HG03571 (cell line): Measurements from ENCODE around the gene HYLS1.
"Not testable (repeated sequence)": the region's sequence is repeated elsewhere in the genome, so short reads cannot be mapped to it uniquely, and the experiment has no call there.

Experiments used
- ATAC-seq: cut with Tn5 transposase; IDR thresholded peaks from one replicate; pipeline ENCODE4 v1.9.1; 2021; ENCODE audit not compliant: unreplicated experiment

HYLS1 gene

DNA sequence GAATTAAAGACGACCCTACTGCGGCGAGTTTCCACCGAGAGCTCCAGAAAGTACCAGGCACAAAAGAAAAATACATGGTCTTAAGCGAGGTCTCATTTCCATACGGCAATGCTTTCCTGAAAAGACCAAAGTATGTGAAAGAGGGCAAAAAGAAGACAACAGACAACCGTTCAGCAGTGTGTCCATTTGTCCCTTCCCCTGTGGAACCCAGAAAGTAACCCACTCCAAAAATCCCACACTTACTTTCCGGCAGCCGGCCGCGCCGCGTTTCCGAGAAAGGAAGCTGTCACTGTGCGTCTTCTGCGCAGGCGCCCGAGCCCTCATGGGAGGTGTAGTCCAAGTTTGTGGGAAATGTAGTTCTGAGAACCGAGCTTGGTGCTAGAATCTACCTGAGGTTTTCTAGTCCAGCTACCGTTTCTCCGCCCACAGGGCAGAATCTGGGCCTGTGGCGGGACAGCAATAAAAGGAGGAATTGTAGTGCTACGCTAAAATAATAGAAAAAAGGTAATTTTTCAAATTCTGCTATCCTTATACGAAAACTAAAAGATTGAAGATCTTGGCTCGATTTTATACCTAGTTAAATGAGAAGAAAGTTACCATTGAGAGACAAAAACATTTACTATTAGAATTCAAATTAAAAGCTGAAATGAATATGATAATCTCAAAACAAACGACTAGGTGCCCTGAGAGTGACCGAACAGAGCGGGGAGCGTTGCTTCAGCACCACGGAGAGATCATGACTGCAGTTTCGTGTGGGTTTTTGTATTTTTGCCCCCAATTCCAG lies 15.7 kb downstream of the HYLS1 start, which contains the start of gene PUS3:
PUS3 (minus strand) TSS at position 280 of the 784 bp plus-strand sequence. CDS start 6,922 bp downstream, outside the sequence.
- ATAC-seq = peak; percentile 97

GRCh38 chr11:125903711-125904659 lies 16.5 kb downstream of the HYLS1 start, which contains the start of gene DDX25:
Gene DDX25, plus strand, starts transcription at chr11:125904508. Its CDS starts 10 bp downstream, at chr11:125904518.
- no peak for ATAC-seq

- no peak for ATAC-seq
Measured at GRCh38 chr11:125904678-125905077, 17.2 kb downstream of the HYLS1 start.

- ATAC-seq = no peak
Measured at GRCh38 chr11:125910226-125910849, 22.9 kb downstream of the HYLS1 start.

GRCh38 chr11:125914601-125915000 lies 27.1 kb downstream of the HYLS1 start:
- ATAC-seq = not testable (repeated sequence)

DNA sequence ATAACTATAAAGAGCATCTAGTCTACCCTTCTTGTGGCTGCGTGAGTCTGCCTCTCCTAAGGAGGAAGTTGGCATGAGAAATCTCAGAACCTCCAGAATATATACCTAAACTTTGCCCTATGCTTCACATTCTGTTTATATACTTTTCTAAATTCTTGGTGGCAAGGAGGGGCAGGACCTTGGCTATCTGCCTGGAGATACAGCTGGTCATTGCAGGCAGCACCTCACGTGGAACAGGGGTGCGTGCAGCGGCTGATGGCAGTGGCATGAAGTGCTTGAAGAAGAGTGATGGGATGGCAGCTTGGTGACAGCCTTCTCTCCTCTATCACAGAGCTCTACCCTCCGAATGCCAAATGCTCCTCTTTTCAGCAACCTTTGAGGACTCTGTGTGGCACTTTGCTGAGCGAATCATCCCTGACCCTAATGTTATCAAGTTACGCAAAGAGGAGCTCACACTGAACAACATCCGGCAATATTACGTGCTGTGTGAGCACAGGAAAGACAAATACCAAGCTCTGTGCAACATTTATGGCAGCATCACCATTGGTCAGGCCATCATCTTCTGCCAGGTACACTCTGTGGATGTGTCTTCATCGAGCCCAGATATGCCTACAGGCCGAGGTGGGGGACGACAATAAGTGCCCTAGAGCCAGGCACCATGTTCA lies 29.3 kb downstream of the HYLS1 start:
- ATAC-seq = no peak

DNA sequence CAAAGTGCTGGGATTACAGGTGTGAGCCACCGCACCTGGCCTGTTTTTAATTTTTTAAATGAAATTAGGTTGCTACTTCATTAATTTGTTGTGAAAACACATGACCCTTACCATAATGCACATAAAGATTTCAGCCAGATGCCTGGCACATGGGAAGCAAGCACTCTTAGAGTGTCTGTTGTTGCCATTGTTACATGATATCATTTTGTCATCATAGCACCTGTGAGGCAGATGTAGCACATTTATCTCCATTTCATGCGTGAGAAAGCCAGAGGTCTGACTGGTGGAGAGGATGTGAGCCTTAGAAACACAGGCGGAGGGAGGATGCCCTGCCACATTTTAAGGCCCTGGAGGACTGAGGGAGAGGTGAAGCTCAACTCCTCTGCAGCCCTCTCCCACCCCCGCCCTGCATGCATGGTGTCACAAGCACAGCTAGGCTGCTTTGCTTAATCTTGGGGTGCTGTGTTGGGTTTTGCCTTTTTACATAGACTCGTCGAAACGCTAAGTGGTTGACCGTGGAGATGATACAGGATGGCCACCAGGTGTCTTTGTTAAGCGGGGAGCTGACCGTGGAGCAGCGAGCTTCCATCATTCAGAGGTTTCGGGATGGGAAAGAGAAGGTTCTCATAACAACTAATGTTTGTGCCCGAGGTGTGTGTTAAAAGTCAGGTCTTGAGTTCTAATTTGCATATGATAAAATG lies 30.8 kb downstream of the HYLS1 start:
- ATAC-seq = no peak

DNA sequence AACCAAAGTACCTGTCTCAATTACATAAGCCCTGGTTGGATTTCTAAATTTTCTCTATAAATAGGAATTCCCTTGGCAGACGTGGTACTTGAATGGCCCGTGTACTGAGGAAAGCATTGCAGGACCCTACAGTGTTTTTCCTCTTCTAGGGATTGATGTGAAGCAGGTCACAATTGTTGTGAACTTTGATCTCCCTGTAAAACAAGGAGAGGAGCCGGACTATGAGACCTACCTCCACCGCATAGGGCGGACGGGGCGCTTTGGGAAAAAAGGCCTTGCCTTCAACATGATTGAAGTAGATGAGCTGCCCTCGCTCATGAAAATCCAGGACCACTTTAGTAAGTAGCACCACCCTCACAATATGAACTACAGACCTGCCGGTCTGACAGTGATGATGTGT lies 33.6 kb downstream of the HYLS1 start:
- ATAC-seq = no peak

DNA sequence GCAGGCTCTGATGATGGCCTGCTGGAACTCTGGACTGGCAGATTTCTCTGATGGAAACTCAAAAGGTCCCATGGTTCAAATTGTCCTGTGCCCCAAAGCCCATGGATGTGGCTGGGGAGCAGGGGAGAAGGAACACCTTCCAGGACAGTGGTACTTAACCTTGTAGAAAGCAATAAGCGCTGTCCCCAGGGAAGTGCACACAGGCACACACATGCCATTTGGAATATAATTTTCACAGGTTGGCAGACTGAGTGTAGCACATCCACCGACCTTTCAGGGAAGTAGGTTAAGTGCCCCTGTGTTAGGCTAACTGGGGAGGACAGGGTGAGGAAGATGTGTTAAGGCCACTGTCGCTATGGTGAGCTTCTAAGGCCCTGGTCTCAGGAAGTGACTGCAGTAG lies 34.7 kb downstream of the HYLS1 start:
- no peak for ATAC-seq

DNA sequence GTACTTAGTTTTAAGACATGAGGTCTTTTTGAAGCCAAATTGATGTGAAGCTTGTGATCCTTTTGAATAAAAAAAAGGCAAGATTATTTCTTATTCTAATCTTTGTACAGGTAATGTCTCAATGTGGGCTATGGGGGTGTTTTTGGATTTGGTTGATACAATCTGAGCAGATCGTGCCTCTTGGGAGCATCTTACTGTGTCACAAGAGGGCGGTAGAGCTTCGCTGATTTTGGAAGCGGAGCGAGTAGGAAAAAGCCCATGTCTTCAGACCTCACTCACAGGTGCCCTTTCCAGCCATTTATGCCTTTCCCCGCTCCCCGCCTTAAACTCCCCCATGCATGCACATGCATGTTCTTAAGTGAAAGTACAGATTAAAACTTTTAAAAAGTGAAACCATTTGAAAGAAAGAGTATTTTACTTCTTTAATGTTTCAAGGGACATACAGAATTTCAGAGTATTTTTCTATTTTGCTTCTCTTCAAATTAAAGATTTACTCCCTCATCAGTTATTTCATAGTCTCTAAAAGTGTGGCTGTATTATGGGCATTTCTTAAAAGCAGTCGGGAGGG lies 35.6 kb downstream of the HYLS1 start:
- no peak for ATAC-seq

DNA sequence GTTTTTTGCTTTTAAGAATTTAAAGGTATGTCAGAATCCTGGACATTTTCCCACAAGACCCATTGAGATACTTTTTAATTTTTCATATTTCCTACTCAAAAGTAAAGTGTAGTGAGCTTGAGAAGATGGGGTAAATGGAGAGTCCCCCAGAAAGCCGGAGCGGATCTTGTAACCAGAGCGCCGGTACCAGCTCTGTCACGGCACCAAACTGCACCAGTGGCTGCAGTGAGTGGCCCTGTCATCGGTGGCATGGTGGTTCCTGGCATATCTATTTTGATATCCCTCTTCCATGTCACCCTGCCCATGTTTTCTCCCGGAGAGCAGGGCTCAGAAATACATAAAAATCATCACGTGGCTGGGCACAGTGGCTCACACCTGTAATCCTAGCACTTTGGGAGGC lies 36.2 kb downstream of the HYLS1 start:
- ATAC-seq = no peak

- ATAC-seq = no peak
Measured at GRCh38 chr11:125924384-125925007, 37.0 kb downstream of the HYLS1 start.

GRCh38 chr11:125925247-125925740 lies 37.8 kb downstream of the HYLS1 start:
- ATAC-seq = no peak

GRCh38 chr11:125925804-125926203 lies 38.3 kb downstream of the HYLS1 start:
- no peak for ATAC-seq

DNA sequence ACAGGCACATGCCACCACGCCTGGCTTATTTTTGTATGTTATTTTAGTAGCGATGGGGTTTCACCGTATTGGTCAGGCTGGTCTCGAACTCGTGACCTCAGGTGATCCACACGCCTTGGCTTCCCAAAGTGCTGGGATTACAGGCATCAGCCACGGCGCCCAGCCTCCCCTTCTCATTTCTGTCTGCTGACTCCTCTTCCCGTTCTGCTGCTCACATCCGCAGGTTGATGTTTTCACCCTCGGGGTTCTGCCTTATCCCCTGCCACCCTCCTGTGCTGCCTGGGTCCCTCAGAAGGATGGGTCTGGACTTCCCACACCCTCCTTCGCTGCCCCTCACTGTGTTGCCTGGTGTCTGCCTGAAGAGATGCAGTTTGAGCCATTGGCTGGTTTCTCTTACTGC lies 39.2 kb downstream of the HYLS1 start:
- ATAC-seq = no peak

GRCh38 chr11:125929445-125930075 lies 42.1 kb downstream of the HYLS1 start:
- no peak for ATAC-seq

DNA sequence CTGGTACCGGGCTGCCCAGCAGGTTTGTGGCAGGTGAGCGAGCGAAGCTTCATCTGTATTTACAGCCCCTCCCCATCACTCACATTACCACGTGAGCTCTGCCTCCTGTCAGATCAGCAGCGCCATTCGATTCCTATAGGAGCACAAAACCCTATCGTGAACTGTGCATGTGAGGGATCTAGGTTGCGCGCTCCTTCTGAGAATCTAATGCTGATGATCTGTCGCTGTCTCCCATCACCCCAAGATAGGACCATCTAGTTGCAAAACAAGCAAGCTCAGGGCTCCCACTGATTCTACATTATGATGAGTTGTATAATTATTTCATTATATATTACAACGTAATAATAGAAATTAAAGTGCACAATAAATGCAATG lies 42.6 kb downstream of the HYLS1 start:
- ATAC-seq = no peak

DNA sequence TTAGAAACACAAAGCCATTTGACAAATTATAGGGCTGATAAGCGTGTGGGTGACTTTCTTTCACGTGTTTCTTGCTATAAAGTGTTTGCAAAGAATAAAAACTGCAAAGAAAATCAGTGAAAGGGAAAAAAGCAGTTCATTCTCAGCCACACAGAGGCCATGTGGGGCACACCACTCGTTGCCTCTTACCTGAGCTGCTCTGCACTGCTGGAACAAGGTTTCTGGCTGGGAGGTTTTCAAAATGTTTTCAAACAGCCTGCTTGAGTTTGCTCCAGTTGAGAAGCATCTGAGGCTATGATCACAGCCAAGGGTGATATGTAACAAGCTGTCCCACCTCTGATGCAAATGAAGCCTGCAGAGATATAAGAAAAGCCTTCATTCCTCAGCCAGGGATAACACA lies 43.6 kb downstream of the HYLS1 start:
- no peak for ATAC-seq

DNA sequence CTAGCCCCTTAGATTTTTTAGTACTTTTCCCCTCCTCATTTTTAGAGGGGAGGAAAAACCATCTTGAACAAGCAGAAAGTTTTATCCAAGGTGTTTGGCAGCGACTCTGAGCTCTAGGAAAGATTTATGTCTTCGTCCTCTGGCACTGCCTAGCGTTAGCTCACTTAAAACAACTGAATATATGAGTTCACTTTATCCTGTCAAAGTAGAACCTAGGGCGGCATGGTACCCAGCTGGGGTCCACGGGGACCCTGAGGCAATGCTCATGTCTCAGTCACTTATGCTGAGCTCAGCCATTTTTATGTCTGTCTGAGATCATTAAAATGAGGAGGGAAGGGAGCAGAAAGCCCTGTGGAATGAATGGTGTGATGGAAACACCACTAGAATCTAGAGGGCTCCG lies 44.2 kb downstream of the HYLS1 start:
- no peak for ATAC-seq
